ENCODE results near the gene TMEFF2. TPM values are rescaled to one million over a fixed set of nuclear protein-coding genes. Genes with fewer than 3 reads are reported as not detected.

The TMEFF2 gene
- total and polyA plus RNA-seq, 2 of the 4 experiments (the other 2 are of a cell fraction): 1.3 to 3.0 TPM

DNA sequence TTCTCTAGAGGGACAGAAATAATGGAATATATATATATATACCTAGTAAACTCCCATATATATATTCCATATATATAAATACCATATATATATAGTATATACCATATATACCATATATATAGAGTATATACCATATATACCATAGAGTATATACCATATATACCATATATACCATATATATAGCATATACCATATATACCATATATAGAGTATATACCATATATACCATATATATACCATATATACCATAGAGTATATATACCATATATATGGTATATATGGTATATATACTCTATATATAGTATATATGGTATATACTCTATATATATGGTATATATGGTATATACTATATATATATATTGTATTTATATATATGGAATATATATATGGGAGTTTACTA is 285.9 kb downstream of the TMEFF2 start:
- Histone ChIP-seq H3K9me1 (ENCODE audit: insufficient read depth, low read length) (no peaks in the 10 kb centered on the region), H4K5ac (ENCODE audit: low read depth, low read length) (no peak overlapping the region), H3K4ac (ENCODE audit: low read depth, low read length) (no peak overlapping the region), H2BK120ac (ENCODE audit: low read depth, low read length) (no peak overlapping the region), H4K8ac (ENCODE audit: low read depth in 2 of 2, low read length in 2 of 2) (no peak overlapping the region), H2BK20ac (ENCODE audit: low read depth, low read length) (no peak overlapping the region), H3K79me1 (ENCODE audit: low read depth in 1 of 2, low read length in 2 of 2) (no peaks in the 10 kb centered on the region), H3K27me3 (ENCODE audit: control insufficient read depth, insufficient read depth, low read length) (no peaks in the 10 kb centered on the region), H3K9ac (ENCODE audit: low read depth, low read length) (no peak overlapping the region), H2AK5ac (ENCODE audit: low read depth, low read length) (no peak overlapping the region), H2BK5ac (ENCODE audit: low read depth, low read length, poor library complexity, severe bottlenecking) (no peak overlapping the region), H2BK15ac (ENCODE audit: low read depth, low read length) (no peak overlapping the region), H3K9me3 (ENCODE audit: control insufficient read depth, insufficient read depth, low read length) (no peaks in the 10 kb centered on the region), H4K91ac (ENCODE audit: insufficient read depth, low read depth, low read length) (no peak overlapping the region), H2AFZ (replicated peaks; ENCODE audit: low read length, poor library complexity) (no peak overlapping the region), H3K4me3 (ENCODE audit: insufficient read depth, low read depth, low read length) (no peak overlapping the region), H3K14ac (replicated peaks; ENCODE audit: low read depth, low read length) (no peak overlapping the region), H3K23ac (ENCODE audit: low read depth, low read length) (no peak overlapping the region), H3K4me1 (ENCODE audit: control insufficient read depth, insufficient read depth, low read length) (peaks cover 2% of the 10 kb centered on the region), H3K36me3 (ENCODE audit: control insufficient read depth, insufficient read depth, low read length) (no peaks in the 10 kb centered on the region), H3K56ac (ENCODE audit: extremely low read depth, insufficient read depth, low read length) (no peak overlapping the region), H3K18ac (ENCODE audit: low read depth, low read length) (no peak overlapping the region), H2AK9ac (replicated peaks; ENCODE audit: low read depth, low read length, poor library complexity) (no peak overlapping the region), H3K4me2 (ENCODE audit: low read depth, low read length) (no peak overlapping the region), H3K27ac (ENCODE audit: insufficient read depth, low read length) (no peak overlapping the region), H4K20me1 (ENCODE audit: insufficient read depth, low read length) (no peaks in the 10 kb centered on the region)
- DNase-seq: no peak
- no peak for ATAC-seq (ENCODE audit: low read depth)
- CTCF ChIA-PET: no interaction called here
- in situ Hi-C loops (cut with MboI; ENCODE audit: low sequenced_read_pairs): no loop called here
- TF ChIP-seq RFX5 (IDR thresholded peaks at IDR 0.05; ENCODE audit: low read depth, low read length): no peak
- no peak for TF ChIP-seq SMC3 (IDR thresholded peaks at IDR 0.05; ENCODE audit: low read depth, low read length)
- TF ChIP-seq MAFK (IDR thresholded peaks at IDR 0.05; ENCODE audit: low read depth, low read length): no peak
- TF ChIP-seq, protein P1, sequence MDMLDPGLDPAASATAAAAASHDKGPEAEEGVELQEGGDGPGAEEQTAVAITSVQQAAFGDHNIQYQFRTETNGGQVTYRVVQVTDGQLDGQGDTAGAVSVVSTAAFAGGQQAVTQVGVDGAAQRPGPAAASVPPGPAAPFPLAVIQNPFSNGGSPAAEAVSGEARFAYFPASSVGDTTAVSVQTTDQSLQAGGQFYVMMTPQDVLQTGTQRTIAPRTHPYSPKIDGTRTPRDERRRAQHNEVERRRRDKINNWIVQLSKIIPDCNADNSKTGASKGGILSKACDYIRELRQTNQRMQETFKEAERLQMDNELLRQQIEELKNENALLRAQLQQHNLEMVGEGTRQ (IDR thresholded peaks at IDR 0.05; ENCODE audit: low read depth, low read length): no peak
- no peak for TF ChIP-seq CHD1 (IDR thresholded peaks at IDR 0.05; ENCODE audit: low read depth, low read length)
- TF ChIP-seq MAZ (IDR thresholded peaks at IDR 0.05; ENCODE audit: borderline replicate concordance, low read depth, low read length): no peak
- no peak for TF ChIP-seq FOS (IDR thresholded peaks at IDR 0.05; ENCODE audit: low read depth, low read length)
- no peak for TF ChIP-seq RCOR1 (IDR thresholded peaks at IDR 0.05; ENCODE audit: insufficient replicate concordance, low read length)
- TF ChIP-seq, protein P2, sequence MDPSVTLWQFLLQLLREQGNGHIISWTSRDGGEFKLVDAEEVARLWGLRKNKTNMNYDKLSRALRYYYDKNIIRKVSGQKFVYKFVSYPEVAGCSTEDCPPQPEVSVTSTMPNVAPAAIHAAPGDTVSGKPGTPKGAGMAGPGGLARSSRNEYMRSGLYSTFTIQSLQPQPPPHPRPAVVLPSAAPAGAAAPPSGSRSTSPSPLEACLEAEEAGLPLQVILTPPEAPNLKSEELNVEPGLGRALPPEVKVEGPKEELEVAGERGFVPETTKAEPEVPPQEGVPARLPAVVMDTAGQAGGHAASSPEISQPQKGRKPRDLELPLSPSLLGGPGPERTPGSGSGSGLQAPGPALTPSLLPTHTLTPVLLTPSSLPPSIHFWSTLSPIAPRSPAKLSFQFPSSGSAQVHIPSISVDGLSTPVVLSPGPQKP (IDR thresholded peaks at IDR 0.05; ENCODE audit: borderline replicate concordance, low read depth, low read length): no peak
- TF ChIP-seq BHLHE40 (IDR thresholded peaks at IDR 0.05; ENCODE audit: low read depth, low read length): no peak
- TF ChIP-seq POLR2A (IDR thresholded peaks at IDR 0.05; ENCODE audit: low read depth, low read length): no peak
- no peak for TF ChIP-seq NFE2L2 (IDR thresholded peaks at IDR 0.05; ENCODE audit: low read depth, low read length)
- TF ChIP-seq MXI1 (IDR thresholded peaks at IDR 0.05; ENCODE audit: borderline replicate concordance, low read depth, low read length): no peak
- TF ChIP-seq, protein P3, sequence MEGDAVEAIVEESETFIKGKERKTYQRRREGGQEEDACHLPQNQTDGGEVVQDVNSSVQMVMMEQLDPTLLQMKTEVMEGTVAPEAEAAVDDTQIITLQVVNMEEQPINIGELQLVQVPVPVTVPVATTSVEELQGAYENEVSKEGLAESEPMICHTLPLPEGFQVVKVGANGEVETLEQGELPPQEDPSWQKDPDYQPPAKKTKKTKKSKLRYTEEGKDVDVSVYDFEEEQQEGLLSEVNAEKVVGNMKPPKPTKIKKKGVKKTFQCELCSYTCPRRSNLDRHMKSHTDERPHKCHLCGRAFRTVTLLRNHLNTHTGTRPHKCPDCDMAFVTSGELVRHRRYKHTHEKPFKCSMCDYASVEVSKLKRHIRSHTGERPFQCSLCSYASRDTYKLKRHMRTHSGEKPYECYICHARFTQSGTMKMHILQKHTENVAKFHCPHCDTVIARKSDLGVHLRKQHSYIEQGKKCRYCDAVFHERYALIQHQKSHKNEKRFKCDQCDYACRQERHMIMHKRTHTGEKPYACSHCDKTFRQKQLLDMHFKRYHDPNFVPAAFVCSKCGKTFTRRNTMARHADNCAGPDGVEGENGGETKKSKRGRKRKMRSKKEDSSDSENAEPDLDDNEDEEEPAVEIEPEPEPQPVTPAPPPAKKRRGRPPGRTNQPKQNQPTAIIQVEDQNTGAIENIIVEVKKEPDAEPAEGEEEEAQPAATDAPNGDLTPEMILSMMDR (conservative IDR thresholded peaks at IDR 0.05; ENCODE audit: low read depth, low read length): no peak
- TF ChIP-seq RAD21 (IDR thresholded peaks at IDR 0.05; ENCODE audit: low read length): no peak
- no peak for TF ChIP-seq CEBPB (IDR thresholded peaks at IDR 0.05; ENCODE audit: low read depth, low read length)
- intact Hi-C loops (cut with micrococcal nuclease): no loop called here
- BruUV-seq (replicated peaks): no TSS peak
- dilution Hi-C loops (cut with HindIII; ENCODE audit: low sequenced_read_pairs, unreplicated experiment): no loop called here
- POLR2A ChIA-PET (ENCODE audit: unreplicated experiment): no interaction called here

Data from IMR-90 (cell line).